Measurements from ENCODE around the gene CHMP3. TPM values are rescaled to one million over a fixed set of nuclear protein-coding genes. Genes with fewer than 3 reads are reported as not detected.

Gene CHMP3
- total RNA-seq = 162 TPM
- polyA plus RNA-seq (ENCODE audit: insufficient read depth, low read depth, low replicate concordance) = 123 TPM
- long read RNA-seq, donor 1, transcript CHMP3-201 (6 exons, 3,171 nt) = major isoform, 20 of 23 reads
- long read RNA-seq, donor 1, partial matches to known transcripts = 0 of 23 reads
- long read RNA-seq, donor 1, other reads (novel, unspliced or antisense) = 0 of 23 reads
- long read RNA-seq, donor 2, transcript CHMP3-201 (6 exons, 3,171 nt) = major isoform, 15 of 35 reads
- long read RNA-seq, donor 2, partial matches to known transcripts = 19 of 35 reads
- long read RNA-seq, donor 2, other reads (novel, unspliced or antisense) = 0 of 35 reads
- long read RNA-seq, donor 3, transcript CHMP3-201 (6 exons, 3,171 nt) = major isoform, 30 of 44 reads
- long read RNA-seq, donor 3, partial matches to known transcripts = 10 of 44 reads
- long read RNA-seq, donor 3, other reads (novel, unspliced or antisense) = 0 of 44 reads
- long read RNA-seq, donor 4, transcript CHMP3-201 (6 exons, 3,171 nt) = major isoform, 36 of 37 reads
- long read RNA-seq, donor 4, partial matches to known transcripts = 0 of 37 reads
- long read RNA-seq, donor 4, other reads (novel, unspliced or antisense) = 0 of 37 reads
- long read RNA-seq, donor 5, partial matches to known transcripts = 0 of 1 reads
- long read RNA-seq, donor 5, other reads (novel, unspliced or antisense) = 0 of 1 reads
- long read RNA-seq, donor 6, transcript CHMP3-201 (6 exons, 3,171 nt) = major isoform, 36 of 82 reads
- long read RNA-seq, donor 6, partial matches to known transcripts = 42 of 82 reads
- long read RNA-seq, donor 6, other reads (novel, unspliced or antisense) = 0 of 82 reads
- long read RNA-seq, donor 7, transcript CHMP3-201 (6 exons, 3,171 nt) = major isoform, 71 of 99 reads
- long read RNA-seq, donor 7, partial matches to known transcripts = 17 of 99 reads
- long read RNA-seq, donor 7, other reads (novel, unspliced or antisense) = 8 of 99 reads
- long read RNA-seq, donor 8, transcript CHMP3-201 (6 exons, 3,171 nt) = major isoform, 23 of 25 reads
- long read RNA-seq, donor 8, partial matches to known transcripts = 0 of 25 reads
- long read RNA-seq, donor 8, other reads (novel, unspliced or antisense) = 0 of 25 reads
- long read RNA-seq, donor 9, transcript CHMP3-201 (6 exons, 3,171 nt) = major isoform, 14 of 21 reads
- long read RNA-seq, donor 9, partial matches to known transcripts = 7 of 21 reads
- long read RNA-seq, donor 9, other reads (novel, unspliced or antisense) = 0 of 21 reads
- long read RNA-seq, donor 10, transcript CHMP3-201 (6 exons, 3,171 nt) = major isoform, 20 of 22 reads
- long read RNA-seq, donor 10, partial matches to known transcripts = 0 of 22 reads
- long read RNA-seq, donor 10, other reads (novel, unspliced or antisense) = 0 of 22 reads

- peak within 1 kb of the TSS; percentile 99 for H3K27ac ChIP-seq (ENCODE audit: low read depth in 2 of 2, low read length in 2 of 2)
- peak within 1 kb of the TSS; percentile 82 to 98 (median 85) for H3K4me3 ChIP-seq (ENCODE audit: low read length in 3 of 3)
- no peaks in the 10 kb centered on the region for H3K27me3 ChIP-seq (ENCODE audit: control insufficient read depth, insufficient read depth, low read length)
- FAIRE-seq (no peak), DNase-seq (peak; percentile 97 to 99 (median 99))
- H3K9ac ChIP-seq (ENCODE audit: low read length in 3 of 3) = peak within 1 kb of the TSS; percentile 86 to 92 (median 89)
- intact Hi-C loops (cut with DNase I) = no loop called here
- H3K36me3 ChIP-seq (ENCODE audit: control insufficient read depth in 2 of 3, insufficient read depth in 3 of 3, low read length in 3 of 3) = no peaks in the 10 kb centered on the region
- H3K9me3 ChIP-seq (ENCODE audit: control insufficient read depth in 2 of 3, insufficient read depth in 1 of 3, low read length in 3 of 3) = no peaks in the 10 kb centered on the region
- peaks cover 5 to 10% (median 6%) of the 10 kb centered on the region in 3 donors for H3K4me1 ChIP-seq (ENCODE audit: control insufficient read depth in 2 of 3, insufficient read depth in 2 of 3, low read depth in 1 of 3, low read length in 3 of 3)
- TF ChIP-seq, protein P1, sequence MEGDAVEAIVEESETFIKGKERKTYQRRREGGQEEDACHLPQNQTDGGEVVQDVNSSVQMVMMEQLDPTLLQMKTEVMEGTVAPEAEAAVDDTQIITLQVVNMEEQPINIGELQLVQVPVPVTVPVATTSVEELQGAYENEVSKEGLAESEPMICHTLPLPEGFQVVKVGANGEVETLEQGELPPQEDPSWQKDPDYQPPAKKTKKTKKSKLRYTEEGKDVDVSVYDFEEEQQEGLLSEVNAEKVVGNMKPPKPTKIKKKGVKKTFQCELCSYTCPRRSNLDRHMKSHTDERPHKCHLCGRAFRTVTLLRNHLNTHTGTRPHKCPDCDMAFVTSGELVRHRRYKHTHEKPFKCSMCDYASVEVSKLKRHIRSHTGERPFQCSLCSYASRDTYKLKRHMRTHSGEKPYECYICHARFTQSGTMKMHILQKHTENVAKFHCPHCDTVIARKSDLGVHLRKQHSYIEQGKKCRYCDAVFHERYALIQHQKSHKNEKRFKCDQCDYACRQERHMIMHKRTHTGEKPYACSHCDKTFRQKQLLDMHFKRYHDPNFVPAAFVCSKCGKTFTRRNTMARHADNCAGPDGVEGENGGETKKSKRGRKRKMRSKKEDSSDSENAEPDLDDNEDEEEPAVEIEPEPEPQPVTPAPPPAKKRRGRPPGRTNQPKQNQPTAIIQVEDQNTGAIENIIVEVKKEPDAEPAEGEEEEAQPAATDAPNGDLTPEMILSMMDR (IDR thresholded peaks at IDR 0.05; ENCODE audit: borderline replicate concordance, extremely low read depth, insufficient read depth) = no peak
Observed at GRCh38 chr2:86562922-86563649, at the start of gene CHMP3. CHMP3 (minus strand) TSS chr2:86563443; CDS start chr2:86563348, 95 bp downstream.

- no peaks in the 10 kb centered on the region for H3K9me3 ChIP-seq (ENCODE audit: control insufficient read depth in 2 of 3, insufficient read depth in 1 of 3, low read length in 3 of 3)
- H3K9ac ChIP-seq (ENCODE audit: low read length in 3 of 3) = no peak overlapping the region
- no peak overlapping the region for H3K27ac ChIP-seq (ENCODE audit: low read depth in 2 of 2, low read length in 2 of 2)
- no peaks in the 10 kb centered on the region for H3K4me1 ChIP-seq (ENCODE audit: control insufficient read depth in 2 of 3, insufficient read depth in 2 of 3, low read depth in 1 of 3, low read length in 3 of 3)
- TF ChIP-seq, protein P1 (IDR thresholded peaks at IDR 0.05; ENCODE audit: borderline replicate concordance, extremely low read depth, insufficient read depth) = no peak
- intact Hi-C loops (cut with DNase I) = no loop called here
- H3K4me3 ChIP-seq (ENCODE audit: low read length in 3 of 3) = no peak overlapping the region
- no peak for DNase-seq
- H3K36me3 ChIP-seq (ENCODE audit: control insufficient read depth in 2 of 3, insufficient read depth in 3 of 3, low read length in 3 of 3) = peaks cover 13 to 34% (median 19%) of the 10 kb centered on the region in 3 donors
- H3K27me3 ChIP-seq (ENCODE audit: control insufficient read depth, insufficient read depth, low read length) = no peaks in the 10 kb centered on the region
- FAIRE-seq = no peak
Observed at GRCh38 chr2:86610871-86611270, 47.6 kb upstream of the CHMP3 start.

GRCh38 chr2:86608832-86609410 lies 45.7 kb upstream of the CHMP3 start:
- H3K36me3 ChIP-seq (ENCODE audit: control insufficient read depth in 2 of 3, insufficient read depth in 3 of 3, low read length in 3 of 3) = peaks cover 13 to 38% (median 24%) of the 10 kb centered on the region in 3 donors
- no peak overlapping the region for H3K27ac ChIP-seq (ENCODE audit: low read depth in 2 of 2, low read length in 2 of 2)
- H3K4me1 ChIP-seq (ENCODE audit: control insufficient read depth in 2 of 3, insufficient read depth in 2 of 3, low read depth in 1 of 3, low read length in 3 of 3) = no peaks in the 10 kb centered on the region
- intact Hi-C loops (cut with DNase I) = no loop called here
- no peak overlapping the region for H3K4me3 ChIP-seq (ENCODE audit: low read length in 3 of 3)
- no peaks in the 10 kb centered on the region for H3K27me3 ChIP-seq (ENCODE audit: control insufficient read depth, insufficient read depth, low read length)
- TF ChIP-seq, protein P1 (IDR thresholded peaks at IDR 0.05; ENCODE audit: borderline replicate concordance, extremely low read depth, insufficient read depth) = no peak
- no peak for FAIRE-seq
- DNase-seq = no peak
- H3K9me3 ChIP-seq (ENCODE audit: control insufficient read depth in 2 of 3, insufficient read depth in 1 of 3, low read length in 3 of 3) = no peaks in the 10 kb centered on the region
- H3K9ac ChIP-seq (ENCODE audit: low read length in 3 of 3) = no peak overlapping the region

Data from kidney (tissue), 22 donors.